Activated T-helper 17 cell treated with anti-CD3 and anti-CD28 coated beads, Interleukin-2, amount 50 U/mL, for 72 hours (primary cell): ENCODE data around the gene PTGER1. TPM values are rescaled to one million over a fixed set of nuclear protein-coding genes. Genes with fewer than 3 reads are reported as not detected.

ENCODE experiments used
- ATAC-seq: fragments of 150-1000 bp; cut with Tn5 transposase; replicated peaks from 2 replicates; pipeline ENCODE4 v1.10.0; 2021; ENCODE audit warnings: mild to moderate bottlenecking, moderate library complexity
- H3K27ac Mint-ChIP-seq: one replicate; pipeline ENCODE4 v1.8.0; 2022; ENCODE audit warnings: mixed read lengths
- H3K27me3 Mint-ChIP-seq: one replicate; pipeline ENCODE4 v1.8.0; 2022; ENCODE audit warnings: mixed read lengths
- H3K36me3 Mint-ChIP-seq: one replicate; pipeline ENCODE4 v1.8.0; 2022; ENCODE audit warnings: low read depth, mild to moderate bottlenecking, mixed read lengths
- H3K4me1 Mint-ChIP-seq: one replicate; pipeline ENCODE4 v1.8.0; 2022; ENCODE audit warnings: mixed read lengths
- H3K4me3 Mint-ChIP-seq: one replicate; pipeline ENCODE4 v1.8.0; 2022; ENCODE audit warnings: mild to moderate bottlenecking, mixed read lengths
- H3K9me3 Mint-ChIP-seq: one replicate; pipeline ENCODE4 v1.8.0; 2022; ENCODE audit warnings: mixed read lengths
- total RNA-seq, 2 donors: library from RNA; stranded (reverse); gene quantifications; one replicate each; pipeline ENCODE4 v1.2.3, GENCODE V29; 2022

PTGER1 gene
- total RNA-seq, 2 donors from 2014 or later: 0.17 TPM; not detected in 1

DNA sequence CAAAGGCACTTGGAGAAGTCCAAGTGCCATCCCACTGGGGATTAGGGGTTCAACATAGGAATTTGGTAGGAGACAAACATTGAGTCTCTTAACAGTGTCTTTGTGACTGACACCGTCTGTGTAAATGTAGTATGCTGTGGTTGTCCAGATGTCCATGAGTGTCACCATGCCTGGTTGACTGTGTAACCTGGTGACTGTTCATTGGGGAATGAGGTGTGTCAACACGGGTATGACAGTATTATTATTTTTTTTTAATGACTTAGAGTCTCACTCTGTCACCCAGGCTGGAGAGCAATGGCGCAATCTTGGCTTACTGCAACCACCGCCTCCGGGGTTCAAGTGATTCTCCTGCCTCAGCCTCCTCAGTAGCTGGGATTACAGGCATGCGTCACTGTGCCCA is 25.8 kb downstream of the PTGER1 start:
- Mint-ChIP-seq H3K4me1 (peaks cover 6% of the 10 kb centered on the region), H3K36me3 (peaks cover 97% of the 10 kb centered on the region), H3K9me3 (no peaks in the 10 kb centered on the region), H3K27me3 (no peaks in the 10 kb centered on the region), H3K4me3 (no peak overlapping the region), H3K27ac (no peak overlapping the region)
- ATAC-seq: no peak

DNA sequence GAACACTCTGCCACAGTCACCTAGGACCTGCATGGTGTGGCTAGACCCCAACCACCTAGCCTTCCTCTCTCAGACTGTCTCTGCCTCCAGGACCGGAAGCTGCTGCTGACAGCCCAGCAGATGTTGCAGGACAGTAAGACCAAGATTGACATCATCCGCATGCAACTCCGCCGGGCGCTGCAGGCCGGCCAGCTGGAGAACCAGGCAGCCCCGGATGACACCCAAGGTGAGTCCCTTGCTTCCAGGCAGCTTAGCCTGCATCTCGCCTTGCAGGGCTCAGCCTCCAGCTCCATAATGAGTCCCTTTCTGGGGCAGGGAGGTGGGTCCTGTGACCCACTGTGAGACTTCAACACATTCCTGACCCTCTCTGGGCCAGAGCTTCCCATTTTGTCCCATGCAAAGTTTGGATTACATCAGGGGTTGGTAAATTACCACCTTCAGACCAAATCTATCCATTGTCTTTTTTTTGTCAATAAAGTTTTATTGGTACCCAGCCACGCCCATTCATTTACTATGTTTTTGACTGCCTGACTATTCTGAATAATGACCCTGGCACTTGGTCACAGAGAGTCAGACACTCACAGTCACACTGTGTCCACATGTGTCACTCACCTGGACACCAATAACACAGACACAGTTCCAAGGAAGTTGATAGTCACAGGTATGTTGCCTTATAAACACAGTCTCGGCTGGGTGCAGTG is 28.7 kb downstream of the PTGER1 start:
- H3K9me3 Mint-ChIP-seq: no peaks in the 10 kb centered on the region
- no peak overlapping the region for H3K4me3 Mint-ChIP-seq
- no peak for ATAC-seq
- no peaks in the 10 kb centered on the region for H3K27me3 Mint-ChIP-seq
- H3K36me3 Mint-ChIP-seq: peaks cover 96% of the 10 kb centered on the region
- peaks cover 6% of the 10 kb centered on the region for H3K4me1 Mint-ChIP-seq
- H3K27ac Mint-ChIP-seq: no peak overlapping the region

DNA sequence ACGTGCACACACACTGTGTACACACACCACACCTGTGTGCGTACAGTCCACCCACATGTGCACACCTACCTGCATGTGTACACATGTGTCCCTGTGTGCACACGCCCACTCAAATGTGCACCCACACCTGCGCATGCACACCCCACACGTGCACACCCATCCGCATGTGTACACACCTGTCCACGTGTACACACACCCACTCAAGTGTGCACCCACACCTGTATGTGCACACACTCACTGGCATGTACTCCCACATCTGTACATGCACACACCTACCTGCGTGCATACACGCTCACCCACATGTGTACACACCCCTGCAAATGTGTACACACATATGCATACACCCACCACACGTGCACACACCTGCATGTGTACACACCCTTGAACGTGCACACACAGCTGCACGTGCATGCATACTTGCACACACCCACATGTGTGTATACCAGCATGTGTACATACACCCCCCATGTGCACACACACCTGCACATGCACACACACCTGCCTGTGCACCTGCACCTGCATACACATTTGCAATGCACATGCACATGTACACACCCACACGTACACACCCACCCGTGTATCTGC is 31.4 kb downstream of the PTGER1 start:
- H3K36me3 Mint-ChIP-seq: peaks cover 82% of the 10 kb centered on the region
- no peak overlapping the region for H3K4me3 Mint-ChIP-seq

DNA sequence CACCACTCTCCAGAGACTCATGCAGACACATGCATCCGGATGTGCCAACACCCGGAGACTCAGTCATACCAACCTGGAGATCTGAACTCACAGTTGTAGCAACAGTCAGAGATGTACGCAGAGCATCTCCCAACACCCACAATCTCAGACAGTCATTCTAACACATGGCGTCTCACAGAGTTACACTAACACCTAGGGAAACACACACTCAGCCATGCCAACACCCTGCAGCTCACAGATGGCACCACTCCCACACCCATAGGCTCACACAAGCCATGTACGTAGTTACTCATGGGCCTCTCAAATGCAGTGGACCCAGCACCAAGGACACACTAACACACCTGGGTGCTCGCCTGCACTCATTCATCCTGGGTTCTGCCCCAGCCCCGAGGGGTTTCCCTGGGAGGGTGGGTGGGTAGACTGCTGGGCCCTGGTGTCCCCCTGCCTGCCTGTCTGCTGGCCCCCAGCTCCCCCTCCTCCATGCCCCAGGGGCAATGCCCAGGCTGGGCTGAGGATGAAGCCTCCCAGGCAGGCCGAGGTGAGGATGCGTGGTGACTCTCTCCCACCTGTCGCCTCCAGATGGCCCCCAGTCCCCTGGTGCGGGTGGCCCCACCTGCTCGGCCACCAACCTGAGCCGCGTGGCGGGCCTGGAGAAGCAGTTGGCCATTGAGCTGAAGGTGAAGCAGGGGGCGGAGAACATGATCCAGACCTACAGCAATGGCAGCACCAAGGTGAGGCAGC is 32.1 kb downstream of the PTGER1 start:
- no peak overlapping the region for H3K27ac Mint-ChIP-seq
- H3K27me3 Mint-ChIP-seq: no peaks in the 10 kb centered on the region
- no peaks in the 10 kb centered on the region for H3K9me3 Mint-ChIP-seq
- peaks cover 15% of the 10 kb centered on the region for H3K4me1 Mint-ChIP-seq
- H3K36me3 Mint-ChIP-seq: peaks cover 78% of the 10 kb centered on the region
- ATAC-seq: no peak
- H3K4me3 Mint-ChIP-seq: peak overlapping the region; percentile 32

More for the DNA sequence above, 31.4 kb downstream of the PTGER1 start:
- H3K27me3 Mint-ChIP-seq: no peaks in the 10 kb centered on the region
- H3K27ac Mint-ChIP-seq: no peak overlapping the region
- no peaks in the 10 kb centered on the region for H3K9me3 Mint-ChIP-seq
- H3K4me1 Mint-ChIP-seq: peaks cover 15% of the 10 kb centered on the region
- no peak for ATAC-seq

DNA sequence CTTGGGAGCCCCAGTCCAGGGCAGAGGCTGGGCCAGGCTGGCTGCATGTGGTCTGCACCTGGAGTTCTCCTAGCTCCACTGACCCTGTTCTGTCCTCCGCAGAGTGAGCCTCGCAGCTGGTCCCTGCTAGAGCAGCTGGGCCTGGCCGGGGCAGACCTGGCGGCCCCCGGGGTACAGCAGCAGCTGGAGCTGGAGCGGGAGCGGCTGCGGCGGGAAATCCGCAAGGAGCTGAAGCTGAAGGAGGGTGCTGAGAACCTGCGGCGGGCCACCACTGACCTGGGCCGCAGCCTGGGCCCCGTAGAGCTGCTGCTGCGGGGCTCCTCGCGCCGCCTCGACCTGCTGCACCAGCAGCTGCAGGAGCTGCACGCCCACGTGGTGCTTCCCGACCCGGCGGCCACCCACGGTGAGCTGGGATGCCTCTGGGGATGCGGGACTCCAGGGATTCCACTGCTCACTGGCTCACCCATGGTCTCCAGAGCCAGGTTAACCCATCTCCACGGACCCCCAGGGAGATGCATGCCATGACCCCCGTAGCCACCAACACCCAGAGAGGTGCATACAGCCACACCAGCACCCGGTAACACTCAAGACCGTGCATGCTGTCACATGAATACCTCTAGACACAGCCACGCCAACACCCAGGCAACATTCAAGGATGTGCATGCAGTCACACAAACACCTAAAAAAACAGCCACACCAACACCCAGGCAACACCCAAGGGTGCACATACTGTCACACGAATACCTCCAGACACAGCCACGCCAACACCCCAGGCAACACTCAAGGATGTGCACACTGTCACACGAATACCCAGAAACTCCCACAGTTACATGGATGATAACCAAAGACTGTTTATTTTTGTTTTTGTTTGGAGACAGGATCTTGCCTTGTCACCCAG is 33.9 kb downstream of the PTGER1 start:
- Mint-ChIP-seq H3K27ac (no peak overlapping the region), H3K36me3 (peaks cover 64% of the 10 kb centered on the region), H3K4me3 (peak overlapping the region; percentile 96), H3K9me3 (no peaks in the 10 kb centered on the region), H3K27me3 (no peaks in the 10 kb centered on the region), H3K4me1 (peaks cover 15% of the 10 kb centered on the region)
- ATAC-seq: no peak

DNA sequence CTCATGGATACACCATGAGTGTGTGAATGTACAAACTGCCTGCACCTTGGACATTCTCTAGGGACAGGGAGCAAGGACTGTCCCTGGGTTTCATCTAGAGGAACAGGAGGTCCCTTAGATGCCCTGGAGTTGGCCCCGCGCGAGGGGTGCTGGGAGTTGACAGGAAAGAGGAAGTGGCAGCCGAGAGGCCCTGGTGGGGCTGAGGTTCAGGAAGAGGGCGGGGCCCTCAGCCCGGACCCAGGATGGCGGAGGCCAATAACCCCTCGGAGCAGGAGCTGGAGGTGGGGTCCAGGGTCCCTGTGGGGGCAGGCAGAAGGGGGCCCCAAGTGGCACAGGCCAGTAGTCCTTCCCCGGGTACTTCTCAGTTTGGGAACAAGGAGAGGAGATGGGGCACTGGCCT is 35.1 kb downstream of the PTGER1 start:
- Mint-ChIP-seq H3K4me3 (peak overlapping the region; percentile 96), H3K4me1 (peaks cover 18% of the 10 kb centered on the region), H3K27me3 (no peaks in the 10 kb centered on the region), H3K36me3 (peaks cover 53% of the 10 kb centered on the region), H3K27ac (peak overlapping the region; percentile 97), H3K9me3 (no peaks in the 10 kb centered on the region)
- peak; percentile 99 for ATAC-seq

DNA sequence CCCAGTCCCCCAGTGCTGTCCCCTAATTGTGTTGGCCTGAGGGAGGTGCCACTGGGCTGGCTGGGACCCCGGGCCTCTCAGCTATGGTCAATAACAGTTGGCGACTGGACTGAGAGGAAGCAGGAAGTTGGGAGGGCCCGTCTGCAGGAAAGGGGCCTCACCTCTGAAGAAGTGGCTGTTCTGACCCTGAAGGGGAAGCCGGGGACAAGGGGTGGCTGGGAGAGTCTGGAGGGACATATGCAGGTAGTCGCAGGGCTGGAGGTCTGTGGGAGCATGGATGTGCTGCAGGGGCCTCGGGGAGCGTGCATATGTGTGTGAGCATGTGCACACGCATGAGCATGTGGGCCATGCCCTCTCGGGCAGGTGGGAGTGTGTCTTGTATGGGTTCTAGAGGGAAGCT is 36.1 kb downstream of the PTGER1 start:
- H3K36me3 Mint-ChIP-seq: peaks cover 43% of the 10 kb centered on the region
- peak overlapping the region; percentile 97 for H3K27ac Mint-ChIP-seq
- H3K27me3 Mint-ChIP-seq: no peaks in the 10 kb centered on the region
- no peaks in the 10 kb centered on the region for H3K9me3 Mint-ChIP-seq
- peaks cover 27% of the 10 kb centered on the region for H3K4me1 Mint-ChIP-seq
- H3K4me3 Mint-ChIP-seq: peak overlapping the region; percentile 96
- no peak for ATAC-seq

DNA sequence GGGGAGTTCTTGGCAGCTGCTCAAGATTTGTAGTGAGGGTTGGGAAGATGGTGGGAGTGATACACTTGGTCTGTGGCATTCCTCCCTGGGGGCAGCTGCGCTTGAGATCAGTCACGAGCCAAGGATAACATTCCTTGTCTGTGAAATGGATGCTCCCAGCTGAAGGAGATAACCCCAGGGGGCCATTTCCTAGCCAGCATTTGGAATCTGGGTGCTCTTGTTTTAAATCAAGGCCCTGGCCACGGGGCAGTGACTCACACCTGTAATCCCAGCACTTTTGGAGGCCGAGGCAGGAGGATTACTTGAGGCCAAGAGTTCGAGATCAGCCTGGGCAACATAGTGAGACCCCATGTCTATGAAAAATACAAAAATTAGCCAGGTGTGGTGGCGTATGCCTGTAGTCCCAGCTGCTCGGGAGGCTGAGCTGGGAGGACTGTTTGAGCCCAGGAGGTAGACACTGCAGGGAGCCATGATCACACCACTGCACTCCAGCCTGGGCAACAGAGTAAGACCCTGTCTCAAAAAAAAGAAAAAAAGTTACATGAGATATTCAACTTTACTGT is 37.5 kb downstream of the PTGER1 start:
- no peaks in the 10 kb centered on the region for H3K27me3 Mint-ChIP-seq
- peaks cover 31% of the 10 kb centered on the region for H3K36me3 Mint-ChIP-seq
- no peak for ATAC-seq
- H3K4me3 Mint-ChIP-seq: no peak overlapping the region
- H3K9me3 Mint-ChIP-seq: no peaks in the 10 kb centered on the region
- H3K27ac Mint-ChIP-seq: no peak overlapping the region
- peaks cover 27% of the 10 kb centered on the region for H3K4me1 Mint-ChIP-seq

DNA sequence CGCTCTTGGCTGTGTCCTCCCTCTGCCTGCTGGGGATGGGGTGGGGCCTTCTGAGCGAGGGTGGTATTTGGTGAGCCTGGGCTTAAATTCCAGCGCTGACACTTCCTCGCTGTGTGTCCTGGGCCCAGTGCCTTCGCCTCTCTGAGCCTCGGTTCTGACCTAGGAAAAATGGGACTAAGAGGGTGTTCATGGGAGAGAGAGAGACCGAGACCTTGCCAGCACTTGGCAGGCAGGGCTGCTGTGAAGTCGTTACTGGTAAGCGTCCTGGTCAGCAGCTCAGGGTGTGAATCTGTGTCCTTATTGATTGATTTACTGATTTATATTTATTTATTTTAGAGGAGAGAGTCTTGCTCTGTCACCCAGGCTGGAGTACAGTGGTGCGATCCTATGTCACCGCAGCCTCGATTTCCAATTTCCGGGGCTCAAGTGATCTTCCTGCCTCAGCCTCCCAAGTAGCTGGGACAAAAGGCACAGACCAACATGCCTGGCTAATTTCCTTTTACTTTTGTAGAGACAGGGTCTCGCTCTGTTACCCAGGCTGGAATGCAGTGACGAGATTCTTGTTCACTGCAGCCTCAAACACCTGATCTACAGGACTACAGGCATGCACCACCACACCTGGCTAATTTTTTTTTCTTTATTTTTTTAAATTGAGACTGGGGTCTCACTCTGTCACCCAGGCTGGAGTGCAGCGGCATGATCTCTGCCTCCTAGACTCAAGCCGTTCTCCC is 39.7 kb downstream of the PTGER1 start:
- H3K9me3 Mint-ChIP-seq: no peaks in the 10 kb centered on the region
- H3K27ac Mint-ChIP-seq: peak overlapping the region; percentile 83
- peaks cover 13% of the 10 kb centered on the region for H3K36me3 Mint-ChIP-seq
- peaks cover 26% of the 10 kb centered on the region for H3K4me1 Mint-ChIP-seq
- ATAC-seq: no peak
- H3K27me3 Mint-ChIP-seq: no peaks in the 10 kb centered on the region
- H3K4me3 Mint-ChIP-seq: peak overlapping the region; percentile 78

DNA sequence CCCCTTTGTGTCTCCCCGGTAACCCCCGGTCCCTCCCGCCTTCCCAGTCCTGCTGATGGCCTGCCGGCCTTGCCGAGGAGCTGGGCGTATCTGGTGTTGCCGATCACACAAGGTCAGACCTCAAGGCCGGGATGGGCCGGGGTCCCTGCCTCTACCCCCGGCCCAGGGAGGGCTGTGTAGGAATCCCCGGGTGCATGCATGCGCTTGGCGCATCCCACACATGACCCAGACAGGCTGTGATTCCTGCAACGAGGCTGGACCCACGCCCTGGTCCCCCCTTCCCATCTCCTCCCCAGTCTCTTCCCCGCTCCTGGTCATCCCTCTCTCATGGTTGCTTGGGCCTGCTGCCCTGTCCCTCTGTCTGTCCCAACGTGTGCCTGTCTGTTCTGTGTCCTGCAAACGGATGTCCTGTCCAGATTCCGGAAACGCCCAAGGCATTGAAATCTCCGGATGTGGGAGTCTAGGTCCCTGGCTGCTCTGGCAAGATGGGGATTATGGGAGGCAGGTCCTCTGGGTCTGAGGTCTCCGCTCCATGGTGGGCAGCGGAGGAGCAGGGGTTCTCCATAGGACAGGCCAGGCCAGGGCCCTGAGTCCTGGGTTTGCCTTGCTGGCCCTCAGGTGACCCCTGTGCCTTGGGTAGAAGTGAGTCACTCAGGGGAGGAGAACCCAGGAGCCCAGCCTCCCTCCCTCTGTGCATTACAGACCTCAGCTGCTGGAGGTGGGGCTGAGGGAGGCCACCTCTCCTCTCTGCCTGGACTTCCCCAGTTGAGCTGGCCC is 40.4 kb downstream of the PTGER1 start:
- Mint-ChIP-seq H3K9me3 (no peaks in the 10 kb centered on the region), H3K36me3 (peaks cover 6% of the 10 kb centered on the region), H3K27ac (peak overlapping the region; percentile 83), H3K4me3 (peak overlapping the region; percentile 78), H3K4me1 (peaks cover 19% of the 10 kb centered on the region), H3K27me3 (no peaks in the 10 kb centered on the region)
- peak; percentile 81 for ATAC-seq

DNA sequence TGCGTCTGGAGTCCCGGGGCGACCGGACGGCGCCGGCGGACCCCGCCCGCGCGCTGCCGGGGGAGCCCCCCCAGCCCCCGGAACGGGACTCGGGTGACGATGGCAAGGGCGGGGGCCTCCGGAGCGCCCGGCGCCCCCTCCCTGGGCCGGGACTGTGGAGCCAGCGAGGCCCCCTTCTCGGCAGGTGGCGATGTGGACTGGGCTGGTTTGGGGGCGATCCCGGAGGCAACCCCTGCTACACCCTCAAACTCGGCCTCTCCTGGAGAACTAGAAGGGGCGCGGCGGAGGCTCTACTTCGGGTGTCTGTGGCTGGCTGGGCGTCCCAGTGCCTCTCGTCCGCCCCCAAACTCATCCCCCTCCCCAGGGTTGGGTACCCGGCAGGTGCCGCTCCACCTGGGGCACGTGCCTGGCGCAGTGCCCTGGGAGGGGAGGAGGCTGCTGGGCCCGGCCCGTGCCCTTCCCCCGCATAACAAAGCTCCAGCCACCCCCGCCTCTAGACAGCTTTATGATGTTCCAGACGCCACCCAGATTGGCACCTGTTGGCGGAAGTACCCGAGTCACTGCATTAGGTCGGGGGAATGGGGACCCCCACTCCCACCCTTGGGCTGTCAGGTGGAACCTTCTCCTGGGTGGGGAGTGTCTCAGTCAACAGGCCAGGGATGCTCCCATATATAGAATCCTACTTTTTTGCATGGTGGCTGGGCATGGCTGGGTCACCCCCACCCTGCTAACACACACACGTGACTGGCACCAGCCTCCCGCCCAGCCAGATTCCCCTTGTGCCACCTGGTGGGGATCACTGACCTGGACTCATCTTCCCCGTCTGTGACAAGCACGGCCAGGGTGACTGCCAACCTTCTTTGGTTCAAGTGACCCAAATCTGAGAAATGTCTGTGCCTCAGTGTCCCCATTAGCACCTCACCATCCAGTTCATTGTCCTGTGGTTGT is 41.3 kb downstream of the PTGER1 start:
- H3K4me1 Mint-ChIP-seq: peaks cover 13% of the 10 kb centered on the region
- H3K4me3 Mint-ChIP-seq: peak overlapping the region; percentile 78
- no peak overlapping the region for H3K27ac Mint-ChIP-seq
- H3K9me3 Mint-ChIP-seq: no peaks in the 10 kb centered on the region
- H3K27me3 Mint-ChIP-seq: no peaks in the 10 kb centered on the region
- ATAC-seq: peak; percentile 41
- peaks cover 6% of the 10 kb centered on the region for H3K36me3 Mint-ChIP-seq
